A673 (cell line): ENCODE measurements around the gene SLMAP.

ENCODE experiments used
- EZH2 ChIP-seq: fragments of 200-600 bp; sonication (generic); IDR thresholded peaks from 2 replicates; pipeline ENCODE4 v1.6.1; 2017; ENCODE audit warnings: borderline replicate concordance, low read depth, mild to moderate bottlenecking, mixed read lengths, antibody characterized with exemption, low read length; ENCODE audit not compliant: poor library complexity, severe bottlenecking
- TF ChIP-seq, protein P1 (sequence below): fragments of 300-800, 200-600 bp; sonication (generic); conservative IDR thresholded peaks from 2 replicates; pipeline ENCODE4 v1.5.1; 2017; ENCODE audit warnings: low read depth, mild to moderate bottlenecking, antibody characterized with exemption, low read length, moderate library complexity, mixed read lengths

DNA sequence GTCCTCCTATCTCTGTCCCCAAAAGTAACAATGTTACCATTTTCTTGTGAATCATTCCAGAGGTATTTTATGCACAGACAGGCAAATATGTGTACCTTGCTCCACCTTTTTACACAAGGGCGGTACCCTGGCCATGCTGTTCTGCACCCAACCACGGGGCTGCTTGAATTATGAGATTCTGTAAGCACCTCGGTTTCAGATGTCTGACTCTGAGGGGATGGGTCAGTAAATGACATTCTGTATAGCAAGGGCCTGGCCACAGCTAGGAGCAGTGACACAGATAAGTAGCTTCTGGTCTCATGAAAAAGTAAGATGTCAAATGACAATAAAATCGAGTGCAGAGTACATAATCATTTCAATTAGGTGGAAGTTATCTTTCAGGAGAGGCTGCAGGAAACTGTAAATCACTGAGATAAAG lies 221.7 kb downstream of the SLMAP start:
- no peak for TF ChIP-seq EZH2
- TF ChIP-seq, protein P1, sequence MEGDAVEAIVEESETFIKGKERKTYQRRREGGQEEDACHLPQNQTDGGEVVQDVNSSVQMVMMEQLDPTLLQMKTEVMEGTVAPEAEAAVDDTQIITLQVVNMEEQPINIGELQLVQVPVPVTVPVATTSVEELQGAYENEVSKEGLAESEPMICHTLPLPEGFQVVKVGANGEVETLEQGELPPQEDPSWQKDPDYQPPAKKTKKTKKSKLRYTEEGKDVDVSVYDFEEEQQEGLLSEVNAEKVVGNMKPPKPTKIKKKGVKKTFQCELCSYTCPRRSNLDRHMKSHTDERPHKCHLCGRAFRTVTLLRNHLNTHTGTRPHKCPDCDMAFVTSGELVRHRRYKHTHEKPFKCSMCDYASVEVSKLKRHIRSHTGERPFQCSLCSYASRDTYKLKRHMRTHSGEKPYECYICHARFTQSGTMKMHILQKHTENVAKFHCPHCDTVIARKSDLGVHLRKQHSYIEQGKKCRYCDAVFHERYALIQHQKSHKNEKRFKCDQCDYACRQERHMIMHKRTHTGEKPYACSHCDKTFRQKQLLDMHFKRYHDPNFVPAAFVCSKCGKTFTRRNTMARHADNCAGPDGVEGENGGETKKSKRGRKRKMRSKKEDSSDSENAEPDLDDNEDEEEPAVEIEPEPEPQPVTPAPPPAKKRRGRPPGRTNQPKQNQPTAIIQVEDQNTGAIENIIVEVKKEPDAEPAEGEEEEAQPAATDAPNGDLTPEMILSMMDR: no peak
